NOMO-1 treated with dmso at 0.1 percent for 144 hours (cell line): Measurements from ENCODE around the gene PRKD3.
"Not testable (repeated sequence)": the region's sequence is repeated elsewhere in the genome, so short reads cannot be mapped to it uniquely, and the experiment has no call there.

Experiments used
- DNase-seq: peaks from one replicate; lab custom pipeline; 2025; ENCODE audit not compliant: unreplicated experiment; lab: John Stamatoyannopoulos, UW

PRKD3 gene

DNA sequence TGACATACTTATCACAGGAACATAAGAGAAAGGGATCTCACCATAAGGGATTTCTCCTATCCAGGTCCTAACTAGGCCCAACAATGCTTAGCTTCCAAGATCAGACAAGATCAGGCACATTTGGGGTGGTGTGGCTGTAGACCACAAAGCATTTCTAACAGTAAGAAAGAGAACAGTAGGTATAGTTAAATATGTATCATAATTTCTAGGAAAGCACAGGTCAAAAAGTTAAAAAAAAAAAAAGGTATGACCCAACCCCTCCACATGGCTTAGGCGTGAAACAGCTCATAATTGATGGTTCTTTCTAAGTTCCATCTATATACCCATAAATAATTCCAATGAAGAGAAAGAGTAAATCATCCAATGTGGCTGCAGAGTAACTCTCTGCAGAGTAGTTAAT is 6.9 kb downstream of the PRKD3 start:
- DNase-seq, result no peak

GRCh38 chr2:37316181-37316580 is 8.5 kb downstream of the PRKD3 start:
- no peak for DNase-seq

GRCh38 chr2:37315364-37315763 is 9.3 kb downstream of the PRKD3 start:
- no peak for DNase-seq

DNA sequence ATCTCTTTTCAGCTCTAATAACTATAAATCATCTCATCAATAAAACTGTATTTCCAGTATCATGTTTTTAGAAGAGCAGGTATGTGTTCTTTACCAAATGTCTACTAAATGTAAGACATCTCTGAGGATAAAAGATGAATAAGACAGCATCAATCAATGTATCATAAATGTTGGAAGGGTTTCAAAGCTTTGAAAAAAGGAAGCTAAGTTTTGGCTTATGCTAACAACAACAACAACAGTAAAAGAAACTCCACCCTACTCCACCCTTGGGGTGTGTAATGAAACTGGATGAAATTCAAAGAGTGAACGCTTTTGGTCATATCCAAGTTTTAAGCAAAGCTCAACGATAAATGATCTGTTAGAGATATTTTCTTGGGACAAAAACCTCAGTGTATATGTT is 17.1 kb downstream of the PRKD3 start:
- no peak for DNase-seq

- DNase-seq, result no peak
Observed at GRCh38 chr2:37306024-37306423, 18.6 kb downstream of the PRKD3 start.

GRCh38 chr2:37302701-37303252 is 21.9 kb downstream of the PRKD3 start:
- no peak for DNase-seq

DNA sequence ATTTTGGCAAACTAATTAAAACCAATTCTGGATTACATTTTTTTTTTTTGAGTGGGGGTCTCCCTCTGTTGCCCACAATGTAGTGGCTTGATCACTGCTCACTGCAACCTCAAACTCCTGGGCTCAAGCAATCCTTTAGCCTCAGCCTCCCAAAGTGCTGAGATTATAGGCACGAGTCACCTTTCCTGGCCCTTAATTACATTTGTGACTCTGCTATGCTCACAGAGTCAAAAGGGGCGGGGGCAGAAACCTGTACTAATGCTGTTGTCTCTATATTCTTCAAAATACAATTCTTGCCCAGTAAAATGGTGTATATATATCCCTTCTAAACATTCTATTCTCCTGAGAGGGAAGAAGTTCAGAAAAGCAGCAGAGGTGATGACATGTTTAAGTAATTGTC is 23.2 kb downstream of the PRKD3 start:
- DNase-seq, result no peak

- no peak for DNase-seq
Observed at GRCh38 chr2:37300578-37300977, 24.1 kb downstream of the PRKD3 start.

DNA sequence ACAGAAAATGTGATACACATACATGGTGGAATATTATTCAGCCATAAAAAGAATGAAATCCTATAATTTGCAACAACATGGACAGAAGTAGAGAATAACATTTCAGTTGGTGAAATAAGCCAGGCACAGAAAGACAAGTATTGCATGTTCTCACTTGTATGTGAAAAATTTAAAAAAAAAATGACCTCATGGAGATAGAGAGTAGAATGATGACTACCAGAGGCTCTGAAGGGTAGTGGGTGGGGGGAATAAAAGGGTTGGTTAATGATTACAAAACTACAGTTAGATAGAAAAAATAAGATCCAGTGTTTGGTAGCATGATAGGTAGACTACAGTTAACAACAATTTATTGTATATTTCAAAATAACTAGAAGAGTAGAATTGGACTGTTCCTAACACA is 24.5 kb downstream of the PRKD3 start:
- DNase-seq, result no peak

GRCh38 chr2:37297632-37298031 is 27.0 kb downstream of the PRKD3 start:
- no peak for DNase-seq

DNA sequence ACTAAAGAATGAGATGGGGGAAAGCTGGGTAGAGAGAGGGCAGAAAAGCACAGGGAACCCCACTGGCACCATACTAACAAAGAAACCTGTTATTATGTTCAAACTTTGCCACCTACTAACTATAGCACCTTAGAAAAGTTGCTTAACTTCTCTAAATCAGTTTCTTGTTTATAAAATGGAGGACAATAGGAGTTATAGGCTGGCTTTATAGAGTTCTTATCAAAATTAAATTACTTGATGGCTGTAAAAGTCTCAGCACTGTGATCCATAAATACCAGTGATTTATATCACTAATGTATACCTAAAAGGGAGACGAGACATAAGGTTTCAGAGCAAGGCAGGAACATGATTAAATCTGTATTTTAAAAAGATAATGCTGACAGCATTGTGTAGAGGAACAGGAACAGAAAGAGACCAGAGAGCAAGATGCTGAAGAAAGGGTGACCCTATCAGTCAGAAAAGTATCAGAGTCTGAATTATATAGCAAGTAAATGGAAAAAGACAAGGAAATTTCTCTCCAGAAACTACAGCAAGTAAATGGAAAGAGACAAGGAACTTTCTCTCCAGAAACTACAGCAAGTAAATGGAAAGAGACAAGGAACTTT is 29.1 kb downstream of the PRKD3 start:
- DNase-seq, result no peak

GRCh38 chr2:37294858-37295257 is 29.8 kb downstream of the PRKD3 start:
- not testable (repeated sequence) for DNase-seq

GRCh38 chr2:37291680-37292079 is 33.0 kb downstream of the PRKD3 start:
- DNase-seq, result no peak

- no peak for DNase-seq
Observed at GRCh38 chr2:37287966-37288365, 36.7 kb downstream of the PRKD3 start.

GRCh38 chr2:37284381-37284780 is 40.3 kb downstream of the PRKD3 start:
- DNase-seq, result no peak

DNA sequence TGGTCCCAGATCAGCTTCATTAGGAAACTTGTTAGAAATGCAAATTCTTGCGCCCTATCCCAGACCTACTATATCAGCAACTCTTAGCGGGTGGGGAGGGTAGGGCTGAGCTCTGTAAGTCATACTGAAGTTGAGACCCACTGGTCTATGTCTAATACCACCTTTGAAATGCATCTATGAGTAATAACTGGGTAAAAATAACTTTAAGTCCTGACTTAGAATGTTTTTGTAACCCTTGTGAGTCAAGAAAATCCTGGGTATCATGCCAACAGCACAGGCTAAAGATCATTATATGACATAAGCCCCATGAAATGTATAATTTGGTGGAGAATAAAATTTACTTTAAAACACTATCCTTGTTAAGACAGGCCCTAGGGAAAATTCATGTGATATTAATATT is 41.4 kb downstream of the PRKD3 start:
- DNase-seq, result no peak

DNA sequence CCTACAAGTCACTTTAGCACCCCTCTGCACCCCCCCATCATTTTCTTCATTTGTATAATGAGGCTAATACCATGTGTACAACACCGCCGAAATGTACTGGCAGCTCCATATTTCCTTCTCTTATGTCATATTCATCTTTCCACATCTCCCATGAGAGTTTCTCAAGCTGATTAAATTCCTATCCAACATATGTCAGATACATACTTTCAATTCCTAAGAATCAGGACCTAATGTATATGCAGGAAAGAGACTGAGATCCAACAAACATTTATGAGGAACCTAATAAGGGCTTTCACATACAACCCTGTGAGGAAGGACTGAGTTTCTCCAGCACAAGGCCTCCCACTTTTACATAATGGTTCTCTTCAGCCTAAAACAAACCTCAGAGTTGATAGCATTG is 41.9 kb downstream of the PRKD3 start:
- DNase-seq, result no peak

DNA sequence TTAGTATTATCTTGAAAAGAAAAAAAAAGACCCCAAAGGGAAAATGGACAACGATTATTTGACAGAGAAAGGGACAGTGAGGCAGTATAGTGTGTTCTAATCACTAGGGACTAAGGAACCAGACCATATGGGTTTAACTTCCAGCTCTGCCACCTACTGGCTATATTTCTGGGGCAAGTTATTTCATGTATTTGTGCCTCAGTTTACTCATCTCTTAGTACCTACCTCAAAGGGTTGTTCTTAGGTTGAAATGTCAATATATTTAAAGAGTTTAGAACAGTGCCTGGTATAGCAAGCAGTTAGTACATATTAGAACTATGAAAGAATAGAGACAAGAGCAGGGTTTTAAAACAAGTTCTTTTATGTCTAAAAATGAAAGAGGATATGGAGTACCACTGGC is 42.7 kb downstream of the PRKD3 start:
- DNase-seq, result no peak

DNA sequence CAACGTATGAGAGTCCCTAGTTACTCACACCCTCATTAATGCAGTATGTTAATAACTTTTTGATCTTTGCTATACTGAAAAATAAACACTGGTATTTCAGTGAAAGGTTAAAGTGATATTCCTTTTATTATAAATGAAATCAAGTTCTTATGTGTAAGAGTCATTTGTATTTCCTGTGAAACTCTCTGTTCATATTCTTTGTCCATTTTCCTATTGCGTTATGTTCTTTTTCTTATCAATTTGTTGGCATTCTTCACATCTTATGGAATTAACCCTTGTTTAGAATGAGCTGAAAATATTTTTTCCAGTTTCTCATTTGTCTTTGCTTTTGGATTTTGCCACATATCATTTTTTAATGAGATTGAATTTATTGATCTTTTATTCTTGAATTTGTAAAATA is 48.3 kb downstream of the PRKD3 start:
- no peak for DNase-seq
